GM19035 (cell line): Measurements from ENCODE around the gene HM13.
A peak's percentile ranks its signal among the peaks of the same experiment; 100 is the strongest.
"Not testable (repeated sequence)": the region's sequence is repeated elsewhere in the genome, so short reads cannot be mapped to it uniquely, and the experiment has no call there.

Experiments
- ATAC-seq: cut with Tn5 transposase; IDR thresholded peaks from one replicate; pipeline ENCODE4 v1.9.1; 2021; ENCODE audit not compliant: unreplicated experiment

Gene HM13

DNA sequence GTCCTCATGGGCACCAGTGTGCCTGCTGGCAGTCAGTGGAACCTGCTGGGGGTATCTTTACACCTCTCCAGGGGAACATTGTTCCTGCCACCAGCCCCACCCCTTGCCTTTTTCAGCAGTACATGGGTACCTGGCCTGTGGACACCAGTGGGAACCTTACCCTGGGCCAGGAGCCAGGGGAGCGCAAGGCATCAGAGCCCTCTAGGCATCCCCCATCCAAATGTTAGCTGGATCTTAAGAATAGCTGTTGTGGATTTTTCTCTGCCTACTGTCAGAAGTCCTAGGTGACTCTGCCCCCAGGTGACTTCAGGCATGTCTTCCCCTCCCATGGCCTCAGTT lies 52.0 kb downstream of the HM13 start:
- no peak for ATAC-seq

DNA sequence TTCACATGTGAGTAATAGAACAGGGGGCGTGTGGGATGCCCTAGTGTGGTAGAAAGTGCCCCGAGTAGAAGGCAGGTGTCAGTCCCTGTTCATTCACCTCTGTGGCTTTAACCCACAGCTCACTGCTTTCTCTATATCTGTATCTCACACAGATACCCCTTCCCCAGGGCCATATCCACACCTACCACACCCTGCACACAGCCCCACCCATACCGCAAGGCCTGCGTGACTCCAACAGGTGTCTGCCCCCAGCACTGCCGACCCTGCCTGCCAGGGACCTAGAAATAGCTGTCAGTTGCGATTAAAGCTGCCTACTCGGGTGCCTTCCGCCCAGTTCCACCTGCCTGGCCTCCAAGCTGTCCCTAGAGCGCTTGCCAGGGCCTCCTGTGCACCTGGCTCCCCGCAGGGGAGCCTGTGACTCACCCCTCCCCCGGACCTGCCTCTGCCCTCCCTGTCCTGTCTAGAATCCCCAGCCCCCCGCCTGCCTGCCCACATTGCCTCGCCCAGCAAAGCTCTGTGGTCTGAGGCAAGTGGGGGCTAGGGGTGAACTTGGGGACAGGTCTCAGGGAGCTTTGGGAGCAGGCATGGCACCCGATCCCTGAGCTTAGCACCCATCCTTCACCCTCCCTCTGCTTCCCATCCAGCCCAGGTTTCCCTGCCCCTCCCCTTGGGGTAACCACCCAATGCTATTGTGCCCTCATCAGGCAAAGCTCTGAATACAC lies 52.6 kb downstream of the HM13 start:
- ATAC-seq = no peak

DNA sequence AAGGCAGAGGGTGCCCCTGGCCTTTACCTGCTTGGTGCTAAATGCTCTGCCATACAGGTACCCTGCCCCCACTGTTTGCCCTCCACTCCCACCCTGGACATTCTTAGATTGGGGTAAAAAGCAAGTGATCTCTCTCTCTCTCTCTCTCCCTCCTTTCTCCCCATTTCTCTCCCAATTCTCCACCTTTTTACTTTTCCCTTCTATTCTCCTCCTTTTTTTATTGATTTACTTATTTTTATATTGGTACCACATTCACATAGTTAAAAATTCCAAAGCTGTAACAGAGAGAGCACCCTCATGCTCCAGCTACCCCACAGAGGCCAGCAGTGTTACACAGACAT lies 53.1 kb downstream of the HM13 start:
- ATAC-seq = no peak

DNA sequence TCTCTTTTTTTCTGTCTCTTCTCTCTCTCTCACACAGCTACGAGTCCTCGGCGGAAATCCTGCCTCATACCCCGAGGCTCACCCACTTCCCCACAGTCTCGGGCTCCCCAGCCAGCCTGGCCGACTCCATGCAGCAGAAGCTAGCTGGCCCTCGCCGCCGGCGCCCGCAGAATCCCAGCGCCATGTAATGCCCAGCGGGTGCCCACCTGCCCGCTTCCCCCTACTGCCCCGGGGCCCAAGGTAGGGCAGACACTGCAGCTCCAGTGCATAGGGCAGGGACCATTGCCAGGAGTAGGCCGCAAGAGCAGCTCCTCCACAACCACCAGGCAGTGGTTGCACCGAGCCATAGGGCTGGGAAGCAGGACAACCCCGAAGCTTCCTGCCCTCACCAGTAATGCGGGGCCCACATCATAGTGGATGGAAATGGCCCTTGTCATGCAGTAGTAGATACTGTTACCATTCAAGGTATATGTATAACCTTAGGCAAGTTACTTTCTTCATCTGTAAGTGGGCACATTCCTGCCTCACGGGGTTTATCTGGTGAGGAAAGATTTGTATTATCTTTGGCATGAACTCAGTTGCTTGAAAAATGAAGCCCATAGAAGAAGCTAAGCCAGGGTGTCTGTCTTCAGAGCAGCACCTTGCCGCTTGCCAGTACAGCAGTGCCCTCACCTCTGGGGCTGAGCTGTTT lies 53.9 kb downstream of the HM13 start:
- no peak for ATAC-seq

DNA sequence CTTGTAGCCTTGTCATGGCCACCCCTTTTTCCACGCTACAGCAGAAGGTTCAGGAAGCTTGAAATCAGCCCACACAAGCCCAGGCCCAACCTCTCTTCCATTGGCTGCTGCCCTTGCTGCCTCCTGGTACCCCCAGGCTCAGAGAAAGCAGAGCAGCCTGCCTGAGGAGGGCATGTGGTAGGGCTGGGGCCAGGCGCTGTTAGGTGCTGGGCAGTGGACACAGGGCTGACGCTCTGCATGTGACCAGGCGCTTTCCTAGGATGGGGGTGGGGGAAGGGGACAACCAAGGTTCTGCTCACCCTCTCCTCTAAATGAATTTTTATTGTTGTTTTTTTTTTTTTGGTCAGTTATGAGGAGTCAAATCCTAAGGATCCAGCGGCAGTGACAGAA lies 54.5 kb downstream of the HM13 start:
- ATAC-seq = no peak

DNA sequence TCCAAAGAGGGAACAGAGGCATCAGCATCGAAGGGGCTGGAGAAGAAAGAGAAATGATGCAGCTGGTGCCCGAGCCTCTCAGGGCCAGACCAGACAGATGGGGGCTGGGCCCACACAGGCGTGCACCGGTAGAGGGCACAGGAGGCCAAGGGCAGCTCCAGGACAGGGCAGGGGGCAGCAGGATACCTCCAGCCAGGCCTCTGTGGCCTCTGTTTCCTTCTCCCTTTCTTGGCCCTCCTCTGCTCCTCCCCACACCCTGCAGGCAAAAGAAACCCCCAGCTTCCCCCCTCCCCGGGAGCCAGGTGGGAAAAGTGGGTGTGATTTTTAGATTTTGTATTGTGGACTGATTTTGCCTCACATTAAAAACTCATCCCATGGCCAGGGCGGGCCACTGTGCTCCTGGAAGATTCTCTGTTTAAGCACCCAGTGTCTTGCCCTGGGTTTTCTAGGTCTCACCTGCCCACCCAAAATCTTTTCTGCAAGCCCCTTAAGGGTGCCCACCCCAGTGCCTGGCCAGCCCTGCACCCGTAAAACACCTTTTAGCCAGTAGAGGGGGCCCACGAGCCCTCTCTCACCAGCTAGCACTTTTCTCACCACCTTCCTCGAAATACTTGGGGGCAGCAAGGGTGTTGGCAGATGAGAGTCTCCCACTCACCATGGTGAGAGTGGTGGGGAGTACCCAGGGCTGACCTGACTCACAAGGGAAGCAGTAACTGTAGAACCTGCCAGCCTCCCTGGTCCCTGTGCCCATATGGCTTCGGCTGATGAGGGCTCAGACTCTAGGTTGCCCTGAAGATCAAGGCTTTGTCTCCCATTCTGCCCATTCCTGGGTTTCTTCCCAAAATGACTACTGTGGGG lies 55.1 kb downstream of the HM13 start:
- no peak for ATAC-seq

DNA sequence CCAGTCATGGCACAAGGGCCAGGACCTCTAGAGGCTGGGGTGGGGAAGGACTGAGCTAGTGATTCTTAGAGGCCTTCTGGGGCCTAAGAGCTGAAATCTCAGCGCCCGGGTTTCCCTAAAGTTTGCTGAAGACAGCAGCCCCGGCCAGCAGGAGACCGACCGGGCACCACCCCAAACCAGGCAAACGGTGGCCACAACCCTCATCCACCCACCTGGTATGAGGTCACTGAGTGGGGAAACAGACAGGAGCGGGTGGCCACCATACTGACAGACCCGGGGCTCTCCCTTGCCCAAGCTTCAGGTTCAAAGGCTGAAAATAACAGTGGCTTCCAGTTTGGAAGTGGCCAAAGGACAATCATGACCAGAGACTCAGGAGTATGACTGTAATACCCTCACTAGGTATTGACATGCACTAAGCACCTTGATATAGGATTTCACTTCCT lies 55.8 kb downstream of the HM13 start:
- ATAC-seq = no peak

DNA sequence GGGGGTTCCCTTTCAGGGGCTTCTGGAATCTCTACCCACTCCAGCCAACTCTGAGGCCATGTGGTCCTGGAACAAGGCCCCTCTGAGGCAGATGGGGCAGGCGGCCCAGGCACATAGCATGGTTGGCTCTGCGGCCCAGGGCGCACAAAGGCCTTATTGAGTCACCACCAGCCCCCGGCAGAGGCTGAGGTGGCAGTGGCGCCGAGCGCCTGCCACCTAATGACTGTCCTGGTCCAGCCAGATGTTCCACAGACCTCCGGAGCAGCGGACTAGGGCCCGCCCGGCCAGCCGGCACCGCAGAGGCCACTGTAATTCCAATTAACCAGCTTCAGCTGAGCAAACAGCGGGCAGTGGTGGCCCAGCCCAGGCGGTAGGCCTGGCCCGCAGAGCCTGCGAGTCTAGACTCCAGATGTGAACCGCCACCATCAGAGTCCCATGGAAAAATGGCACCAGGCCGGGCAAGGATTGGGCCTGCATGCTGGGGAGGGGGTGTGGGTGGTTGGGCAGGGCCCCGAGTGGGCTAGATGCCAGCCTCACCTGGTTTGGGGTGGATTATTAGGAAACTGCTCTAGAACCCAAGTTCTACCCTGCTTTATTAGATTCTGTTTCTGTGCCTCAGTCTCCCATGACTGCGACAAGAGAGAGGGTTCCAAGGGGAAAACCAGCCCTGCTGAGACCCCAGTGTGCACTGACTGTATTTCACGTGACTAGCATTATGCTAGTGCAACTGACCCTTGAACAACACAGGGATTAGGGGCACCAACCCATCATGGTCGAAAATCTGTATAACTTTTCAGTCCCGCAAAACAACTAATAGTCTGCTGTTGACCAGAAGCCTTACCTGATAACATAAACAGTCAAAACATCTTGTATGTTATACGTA lies 56.7 kb downstream of the HM13 start:
- no peak for ATAC-seq

DNA sequence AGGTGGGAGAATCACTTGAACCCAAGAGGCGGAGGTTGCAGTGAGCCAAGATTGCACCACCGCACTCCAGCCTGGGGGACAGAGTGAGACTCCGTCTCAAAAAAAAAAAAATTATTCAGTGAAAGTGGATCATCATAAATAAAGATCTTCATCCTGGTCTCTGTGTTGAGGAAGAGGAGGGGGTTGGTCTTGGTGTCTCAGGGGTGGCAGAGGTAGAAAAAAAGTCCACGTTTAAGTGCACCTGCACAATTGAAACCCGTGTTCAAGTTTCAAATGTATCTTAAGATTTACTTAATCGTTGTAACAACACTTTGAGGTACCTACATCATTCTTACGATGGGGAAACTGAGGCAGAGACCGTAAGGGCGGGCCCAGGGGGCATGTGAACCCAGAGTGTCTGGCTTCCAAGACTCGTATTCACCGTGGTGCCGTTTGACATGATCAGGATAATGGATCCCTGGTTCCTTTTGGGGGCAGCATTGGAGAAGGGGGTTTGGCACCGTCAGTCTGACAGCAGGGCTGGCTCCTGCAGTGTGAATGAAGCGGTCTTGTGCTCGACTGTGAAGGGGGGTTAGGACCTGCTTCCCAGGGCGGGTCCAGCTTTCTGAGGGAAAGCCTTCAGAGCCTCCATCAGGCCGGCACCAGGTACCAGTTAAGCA lies 57.9 kb downstream of the HM13 start:
- no peak for ATAC-seq

DNA sequence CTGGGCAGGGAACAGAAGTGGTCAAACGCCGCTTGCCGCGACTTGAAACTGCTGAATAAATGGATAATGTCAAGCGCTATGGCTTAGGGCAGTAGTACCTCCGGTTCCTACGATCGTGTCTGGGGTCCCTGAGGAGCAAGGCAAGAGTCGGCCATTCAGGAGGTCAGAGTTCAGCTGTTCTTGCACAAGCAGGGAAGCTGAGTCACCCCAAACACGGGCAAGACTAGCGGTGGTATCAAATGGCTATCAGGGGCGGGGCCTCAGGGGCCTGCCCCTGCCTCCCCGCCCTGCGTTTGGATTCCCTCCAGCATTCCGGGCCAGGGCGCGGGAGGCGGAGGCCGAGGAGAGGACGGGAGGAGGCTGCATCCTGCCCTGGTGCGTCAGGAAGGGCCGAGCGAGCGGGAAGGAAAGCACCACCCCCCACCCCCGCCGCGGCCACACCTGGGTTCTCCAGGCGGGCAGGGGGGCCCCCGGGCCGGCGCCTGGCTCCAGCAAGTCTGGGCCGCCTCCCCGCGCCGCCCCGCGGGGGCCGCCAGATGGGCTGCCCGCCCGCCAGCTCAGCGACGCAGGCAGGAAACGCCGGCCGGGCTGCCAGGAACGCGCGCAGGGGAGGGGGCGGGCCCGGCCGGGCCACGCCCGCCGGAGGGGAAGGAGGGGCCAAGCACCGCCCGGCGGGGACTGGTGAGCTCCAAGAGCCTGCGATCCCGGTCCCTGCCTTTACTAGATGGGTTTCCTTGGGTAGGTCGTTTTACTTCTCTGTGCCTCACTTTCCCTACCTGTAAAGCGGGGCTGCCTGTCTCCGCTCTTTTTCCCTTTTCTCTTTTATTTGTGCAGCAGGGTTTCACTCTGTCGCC lies 58.7 kb downstream of the HM13 start:
- ATAC-seq = peak; percentile 87

DNA sequence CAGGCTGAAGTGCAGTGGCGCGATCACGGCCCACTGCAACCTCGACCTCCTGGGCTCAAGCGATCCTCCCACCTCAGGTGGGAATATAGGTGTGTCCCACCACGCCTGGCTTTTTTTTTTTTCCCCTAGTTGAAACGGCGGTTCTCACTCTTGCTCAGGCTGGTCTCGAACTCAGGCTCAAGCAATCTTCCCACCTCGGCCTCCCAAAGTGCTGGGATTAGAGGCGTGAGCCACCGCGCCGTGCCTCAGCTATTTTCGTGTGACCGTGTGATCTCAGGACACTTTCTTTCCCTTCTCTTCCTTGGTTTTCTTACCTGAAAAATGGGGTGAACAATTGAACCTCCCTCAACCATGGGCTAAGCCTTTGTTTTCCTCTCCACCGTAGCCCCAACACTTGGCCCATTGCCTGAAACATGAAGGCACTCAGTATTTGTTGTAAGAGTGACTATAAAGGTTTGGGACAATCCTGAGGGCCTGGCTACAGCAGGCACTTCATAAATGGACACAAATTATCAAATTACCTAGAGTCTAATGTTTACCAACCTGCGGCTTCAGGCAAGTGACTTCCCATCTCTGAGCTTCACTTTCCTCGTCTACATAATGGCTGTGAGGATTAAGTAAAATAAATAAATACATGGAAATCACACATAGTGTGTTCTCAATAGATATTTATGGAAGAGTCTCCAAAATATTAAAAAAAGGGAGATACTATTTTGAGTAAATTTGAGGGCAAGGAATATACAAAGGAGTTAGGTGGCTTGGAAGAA lies 59.5 kb downstream of the HM13 start:
- ATAC-seq = peak; percentile 8

DNA sequence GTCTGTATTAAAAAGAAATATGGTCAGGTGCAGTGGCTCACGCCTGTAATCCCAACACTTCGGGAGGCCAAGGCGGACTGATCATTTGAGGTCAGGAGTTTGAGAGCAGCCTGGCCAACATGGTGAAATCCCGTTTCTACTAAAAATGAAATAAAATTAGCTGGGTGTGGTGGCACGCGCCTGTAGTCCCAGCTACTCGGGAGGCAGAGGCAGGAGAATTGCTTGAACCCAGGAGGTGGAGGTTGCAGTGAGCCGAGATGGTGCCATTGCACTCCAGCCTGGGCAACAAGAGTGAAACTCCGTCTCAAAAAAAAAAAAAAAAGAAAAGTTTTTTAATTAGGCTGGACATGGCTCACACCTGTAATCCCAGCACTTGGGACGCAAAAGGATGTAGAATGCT lies 60.7 kb downstream of the HM13 start:
- ATAC-seq = not testable (repeated sequence)

DNA sequence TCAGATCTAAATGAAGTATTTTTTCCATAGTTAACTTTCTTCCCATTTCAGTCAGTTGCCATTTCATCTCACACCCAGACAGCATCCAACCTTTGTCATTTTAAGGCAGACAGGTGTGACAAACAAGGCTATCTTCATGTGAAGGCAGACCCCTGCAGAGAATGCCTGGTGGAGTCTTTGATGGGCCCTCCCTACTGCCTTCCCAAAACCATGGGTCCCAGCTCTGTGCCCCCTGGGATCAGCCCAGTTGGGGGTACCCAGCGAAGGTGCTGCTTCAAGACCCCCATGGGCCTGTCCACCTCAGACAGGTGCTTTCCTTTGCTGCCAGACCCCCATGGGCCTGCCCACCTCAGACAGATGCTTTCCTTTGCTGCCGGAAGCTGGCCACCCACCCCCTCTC lies 62.5 kb downstream of the HM13 start:
- ATAC-seq = no peak

DNA sequence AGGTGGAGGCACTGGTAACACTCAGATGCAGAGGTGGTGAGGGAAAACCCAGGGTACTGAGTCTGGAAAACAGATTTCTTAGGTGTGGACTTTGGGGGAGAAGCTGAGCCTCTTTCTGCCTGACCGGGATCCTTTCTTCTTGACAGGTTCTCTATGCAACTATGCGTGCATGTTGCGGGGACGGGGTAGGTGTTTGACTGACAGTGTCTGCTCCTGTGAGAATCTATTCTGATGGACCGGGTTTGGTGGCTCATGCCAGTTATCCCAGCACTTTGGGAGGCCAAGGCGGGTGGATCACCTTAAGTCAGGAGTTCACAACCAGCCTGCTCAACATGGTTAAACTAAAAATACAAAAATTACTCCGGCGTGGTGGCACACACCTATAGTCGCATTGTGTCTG lies 63.0 kb downstream of the HM13 start:
- ATAC-seq = no peak

DNA sequence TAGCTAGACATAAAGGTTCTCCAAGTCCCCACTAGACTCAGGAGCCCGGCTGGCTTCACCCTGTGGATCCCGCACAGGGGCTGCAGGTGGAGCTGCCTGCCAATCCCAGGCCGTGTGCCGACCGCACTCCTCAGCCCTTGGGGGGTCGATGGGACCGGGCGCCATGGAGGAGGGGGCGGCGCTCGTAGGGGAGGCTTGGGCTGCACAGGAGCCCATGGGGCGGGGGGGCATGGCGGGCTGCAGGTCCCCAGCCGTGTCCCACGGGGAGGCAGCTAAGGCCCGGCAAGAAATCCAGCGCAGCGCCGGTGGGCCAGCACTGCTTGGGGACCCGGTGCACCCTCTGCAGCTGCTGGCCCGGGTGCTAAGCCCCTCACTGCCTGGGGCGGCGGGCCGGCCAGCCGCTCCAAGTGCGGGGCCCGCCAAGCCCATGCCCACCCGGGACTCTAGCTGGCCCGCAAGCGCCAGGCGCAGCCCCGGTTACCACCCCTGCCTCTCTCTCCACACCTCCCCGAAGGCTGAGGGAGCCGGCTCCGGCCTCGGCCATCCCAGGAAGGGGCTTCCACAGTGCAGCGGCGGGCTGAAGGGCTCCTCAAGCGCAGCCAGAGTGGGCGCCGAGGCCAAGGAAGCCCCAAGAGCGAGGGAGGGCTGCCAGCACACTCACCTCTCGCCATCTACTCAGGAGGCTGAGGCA lies 64.4 kb downstream of the HM13 start:
- ATAC-seq = no peak

DNA sequence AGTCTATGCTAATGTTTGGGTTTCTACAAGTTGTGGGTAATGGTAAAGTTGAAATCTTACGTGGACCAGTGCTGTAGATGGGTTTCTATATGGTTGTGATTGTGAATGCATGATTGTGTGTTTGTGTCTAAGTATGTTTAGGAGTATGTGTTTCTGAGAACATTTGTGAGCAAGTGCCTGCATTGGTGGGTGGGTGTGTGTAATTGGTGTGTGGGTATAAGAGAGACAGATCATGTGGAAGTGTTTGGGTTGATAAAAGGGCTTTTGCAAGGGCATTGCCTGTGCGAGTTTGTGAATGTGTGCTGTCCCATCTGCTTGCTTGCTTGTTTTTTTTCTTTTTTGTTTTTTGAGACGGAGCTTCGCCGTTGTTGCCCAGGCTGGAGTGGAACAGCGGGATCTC lies 65.0 kb downstream of the HM13 start:
- no peak for ATAC-seq

DNA sequence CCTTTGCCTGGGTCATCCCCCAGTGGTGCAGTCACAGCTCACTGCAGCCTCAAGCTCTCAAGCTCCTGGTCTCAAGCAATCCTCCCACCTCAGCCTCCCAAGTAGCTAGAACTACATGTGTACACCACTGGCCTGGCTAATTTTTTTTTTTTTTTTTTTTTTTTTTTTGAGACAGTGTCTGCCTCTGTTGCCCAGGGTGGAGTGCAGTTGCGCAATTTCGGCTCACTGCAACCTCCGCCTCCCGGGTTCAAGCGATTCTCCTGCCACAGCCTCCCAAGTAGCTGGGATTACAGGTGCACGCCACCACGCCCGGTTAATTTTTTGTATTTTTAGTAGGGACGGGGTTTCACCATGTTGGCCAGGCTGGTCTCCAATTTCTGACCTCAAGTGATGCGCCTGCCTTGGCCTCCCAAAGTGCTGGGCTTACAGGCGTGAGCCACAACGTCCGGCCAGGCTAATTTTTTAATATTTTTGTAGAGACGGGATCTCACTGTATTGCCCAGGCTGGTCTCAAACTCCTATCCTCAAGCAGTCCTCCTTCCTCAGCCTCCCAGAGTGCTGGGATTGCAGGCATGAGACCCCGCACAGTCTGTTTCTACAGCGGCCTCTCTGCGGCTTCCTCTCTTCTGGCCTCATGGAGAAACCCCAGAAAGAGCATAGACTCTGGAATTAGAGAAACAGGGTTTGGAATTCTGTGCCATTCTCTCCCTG lies 65.9 kb downstream of the HM13 start:
- ATAC-seq = not testable (repeated sequence)

DNA sequence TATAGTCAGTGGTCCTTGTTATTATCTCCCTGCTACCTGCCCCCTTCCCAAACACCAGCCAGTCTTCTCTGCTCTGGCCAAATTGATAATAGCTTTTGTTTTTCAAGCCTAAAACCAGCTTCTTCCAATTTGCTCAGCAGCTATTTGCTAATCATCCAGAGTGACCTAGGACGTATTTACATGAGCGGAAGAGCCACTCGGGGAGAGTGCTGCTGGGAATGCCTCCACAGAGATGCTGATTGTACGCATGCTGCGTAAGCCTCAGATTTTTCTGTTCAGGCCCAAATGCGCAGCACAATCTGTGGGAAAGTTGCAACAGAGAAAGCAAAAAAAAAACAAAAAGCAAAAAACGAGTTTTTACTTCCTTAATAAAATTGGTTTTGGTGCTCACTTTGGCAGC lies 66.5 kb downstream of the HM13 start:
- no peak for ATAC-seq
